H9 (cell line): Measurements from ENCODE around the gene TRIO. TPM values are rescaled to one million over a fixed set of nuclear protein-coding genes. Genes with fewer than 3 reads are reported as not detected.

Experiments
- DNase-seq: peaks from one replicate; pipeline ENCODE4 v3.0.0-alpha.2; 2017
- H2AFZ ChIP-seq: one replicate; pipeline ENCODE4 v1.6.1; 2013; ENCODE audit warnings: mild to moderate bottlenecking, low read length, control low read depth, moderate library complexity
- H2AK5ac ChIP-seq: 2 replicates; pipeline ENCODE4 v1.6.1; 2013; ENCODE audit warnings: low read length, control low read depth, mixed read lengths; ENCODE audit not compliant: insufficient read length
- H2BK120ac ChIP-seq: one replicate; pipeline ENCODE4 v1.6.1; 2013; ENCODE audit warnings: low read depth, mild to moderate bottlenecking, low read length, control low read depth, inconsistent platforms; ENCODE audit not compliant: poor library complexity, severe bottlenecking
- H2BK12ac ChIP-seq: 2 replicates; pipeline ENCODE4 v1.6.1; 2013; ENCODE audit warnings: low read length, control low read depth, mixed read lengths, low read depth; ENCODE audit not compliant: insufficient read length
- H2BK15ac ChIP-seq: 2 replicates; pipeline ENCODE4 v1.6.1; 2013; ENCODE audit warnings: low read depth, low read length, control low read depth
- H2BK20ac ChIP-seq: one replicate; pipeline ENCODE4 v1.6.1; 2013; ENCODE audit warnings: low read depth, mild to moderate bottlenecking, low read length, control low read depth, inconsistent platforms; ENCODE audit not compliant: poor library complexity, severe bottlenecking
- H2BK5ac ChIP-seq: 2 replicates; pipeline ENCODE4 v1.6.1; 2013; ENCODE audit warnings: low read length, control low read depth, mixed read lengths; ENCODE audit not compliant: insufficient read length
- H3K14ac ChIP-seq: 2 replicates; pipeline ENCODE4 v1.6.1; 2013; ENCODE audit warnings: low read length, control low read depth; ENCODE audit not compliant: insufficient read depth
- H3K18ac ChIP-seq: 2 replicates; pipeline ENCODE4 v1.6.1; 2013; ENCODE audit warnings: low read depth, mild to moderate bottlenecking, mixed read lengths, low read length, control low read depth; ENCODE audit not compliant: insufficient read length
- H3K23ac ChIP-seq: 2 replicates; pipeline ENCODE4 v1.6.1; 2013; ENCODE audit warnings: low read length, control low read depth, mixed read lengths, low read depth; ENCODE audit not compliant: insufficient read length
- H3K23me2 ChIP-seq: 2 replicates; pipeline ENCODE4 v1.6.1; 2013; ENCODE audit warnings: low read depth, mild to moderate bottlenecking, mixed read lengths, low read length, control low read depth; ENCODE audit not compliant: insufficient read length, poor library complexity, severe bottlenecking
- H3K27ac ChIP-seq: 2 replicates; pipeline ENCODE4 v1.5.1; 2013; ENCODE audit warnings: low read length, control low read depth, mixed read lengths, low read depth; ENCODE audit not compliant: insufficient read length
- H3K27me3 ChIP-seq: 2 replicates; pipeline ENCODE4 v1.6.1; 2013; ENCODE audit warnings: low read length, control low read depth, inconsistent platforms; ENCODE audit not compliant: insufficient read depth
- H3K4ac ChIP-seq: 2 replicates; pipeline ENCODE4 v1.6.1; 2013; ENCODE audit warnings: low read depth, mild to moderate bottlenecking, control low read depth, inconsistent platforms, low read length, moderate library complexity
- H3K4me1 ChIP-seq: 2 replicates; pipeline ENCODE4 v1.6.1; 2013; ENCODE audit warnings: low read length, control low read depth, inconsistent platforms; ENCODE audit not compliant: insufficient read depth
- H3K4me2 ChIP-seq: 2 replicates; pipeline ENCODE4 v1.6.1; 2013; ENCODE audit warnings: low read length, control low read depth, mixed read lengths; ENCODE audit not compliant: insufficient read length, insufficient read depth
- H3K56ac ChIP-seq: 2 replicates; pipeline ENCODE4 v1.6.1; 2013; ENCODE audit warnings: low read depth, mild to moderate bottlenecking, mixed read lengths, low read length, control low read depth; ENCODE audit not compliant: insufficient read length
- H3K79me1 ChIP-seq: 2 replicates; pipeline ENCODE4 v1.6.1; 2013; ENCODE audit warnings: low read depth, mild to moderate bottlenecking, moderate library complexity, low read length, control low read depth, inconsistent platforms; ENCODE audit not compliant: insufficient read depth, poor library complexity, severe bottlenecking
- H3K79me2 ChIP-seq: 2 replicates; pipeline ENCODE4 v1.6.1; 2013; ENCODE audit warnings: low read length, control low read depth, inconsistent platforms; ENCODE audit not compliant: insufficient read depth
- H3K9ac ChIP-seq: 2 replicates; pipeline ENCODE4 v1.6.1; 2013; ENCODE audit warnings: low read length, control low read depth, mixed read lengths; ENCODE audit not compliant: insufficient read length; ENCODE audit errors: extremely low read depth
- H3K9me3 ChIP-seq: one replicate; pipeline ENCODE4 v1.6.1; 2013; ENCODE audit warnings: low read depth, low read length, inconsistent platforms; ENCODE audit not compliant: control insufficient read depth
- H3T11ph ChIP-seq: one replicate; pipeline ENCODE4 v1.6.1; 2013; ENCODE audit warnings: mild to moderate bottlenecking, low read length, control low read depth, inconsistent platforms
- H4K20me1 ChIP-seq: one replicate; pipeline ENCODE4 v1.6.1; 2013; ENCODE audit not compliant: control insufficient read depth, insufficient read length, insufficient read depth
- H4K5ac ChIP-seq: 2 replicates; pipeline ENCODE4 v1.6.1; 2013; ENCODE audit warnings: low read depth, mild to moderate bottlenecking, mixed read lengths, low read length, control low read depth; ENCODE audit not compliant: insufficient read length
- H4K8ac ChIP-seq: replicated peaks from 2 replicates; pipeline ENCODE4 v1.6.1; 2013; ENCODE audit warnings: low read length, control low read depth, mixed read lengths, low read depth; ENCODE audit not compliant: insufficient read length
- H4K91ac ChIP-seq: 2 replicates; pipeline ENCODE4 v1.6.1; 2013; ENCODE audit warnings: low read depth, mild to moderate bottlenecking, moderate library complexity, mixed read lengths, low read length, control low read depth; ENCODE audit not compliant: insufficient read length
- H3K27ac Mint-ChIP-seq, 3 experiments: 2 replicates in 2 of 3; 3 replicates in 1 of 3; pipeline ENCODE4 v1.8.0; 2020 to 2021; ENCODE audit warnings: mixed read lengths in 3 of 3, mild to moderate bottlenecking in 1 of 3, moderate library complexity in 1 of 3
- H3K27me3 Mint-ChIP-seq: 2 replicates; pipeline ENCODE4 v1.8.0; 2021; ENCODE audit warnings: low read depth, mild to moderate bottlenecking, moderate library complexity, mixed read lengths
- H3K36me3 Mint-ChIP-seq, 3 experiments: 2 replicates in 2 of 3; 3 replicates in 1 of 3; pipeline ENCODE4 v1.8.0; 2020 to 2021; ENCODE audit warnings: low read depth in 3 of 3, mixed read lengths in 3 of 3; ENCODE audit not compliant: insufficient read depth in 1 of 3
- H3K4me1 Mint-ChIP-seq, 2 experiments: 2 replicates each; pipeline ENCODE4 v1.8.0; 2020; ENCODE audit warnings: mixed read lengths in 2 of 2
- H3K4me3 Mint-ChIP-seq, 2 experiments: 2 replicates in 1 of 2; 3 replicates in 1 of 2; pipeline ENCODE4 v1.8.0; 2020 to 2021; ENCODE audit warnings: mild to moderate bottlenecking in 2 of 2, mixed read lengths in 2 of 2, moderate library complexity in 1 of 2
- H3K9me3 Mint-ChIP-seq, 2 experiments: 2 replicates in 1 of 2; 3 replicates in 1 of 2; pipeline ENCODE4 v1.8.0; 2020; ENCODE audit warnings: mild to moderate bottlenecking in 2 of 2, mixed read lengths in 2 of 2, moderate library complexity in 1 of 2
- WGBS: extraction: QIAGEN DNeasy Blood & Tissue Kit; methylation state at CpG from one replicate; pipeline ENCODE4 v1.1.7; 2013; ENCODE audit warnings: missing lambda C conversion rate, low lambda C conversion rate, mixed read lengths; ENCODE audit not compliant: insufficient read length; ENCODE audit errors: extremely low coverage; 5-methylcytosine and 5-hydroxymethylcytosine counted together
- total RNA-seq: library from RNA; stranded (reverse); gene quantifications from 2 replicates; pipeline ENCODE4 v1.2.1, GENCODE V29; 2021
- TF ChIP-seq, protein P1 (sequence below): fragments of 200-600 bp; sonication (generic); conservative IDR thresholded peaks from 3 replicates; pipeline ENCODE4 v1.8.0; 2021; ENCODE audit warnings: antibody characterized with exemption, mild to moderate bottlenecking

Gene TRIO
- total RNA-seq, 1 experiment from 2014 or later, result 87.8 TPM

DNA sequence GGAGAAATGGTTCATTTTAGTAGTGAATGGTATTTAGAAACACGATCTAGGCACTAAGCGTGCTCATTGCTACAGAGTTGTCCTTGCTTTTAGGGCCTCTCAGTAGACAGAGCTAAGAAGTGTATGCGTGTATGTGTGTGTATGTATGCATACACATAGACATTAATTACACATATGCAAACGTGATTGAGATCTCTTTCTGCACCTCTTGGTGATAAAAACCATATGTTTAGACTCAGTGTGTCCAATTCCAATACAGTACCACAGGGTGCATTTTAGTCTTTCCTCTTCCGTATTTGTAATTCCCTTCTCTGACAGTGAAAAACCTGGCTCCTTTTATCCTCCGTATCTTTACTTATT lies 13.1 kb downstream of the TRIO start:
- Histone ChIP-seq H4K20me1 (no peaks in the 10 kb centered on the region), H3K27me3 (no peaks in the 10 kb centered on the region), H3K23me2 (no peaks in the 10 kb centered on the region), H2BK12ac (no peak overlapping the region), H3K79me1 (peaks cover 14% of the 10 kb centered on the region), H3K9me3 (no peaks in the 10 kb centered on the region), H3K56ac (no peak overlapping the region), H2BK15ac (no peak overlapping the region), H2AK5ac (no peak overlapping the region), H3K79me2 (peaks cover 44% of the 10 kb centered on the region; the same call in 1 of the 2 replicates), H3K18ac (peak overlapping the region; percentile 48), H3K14ac (no peak overlapping the region), H2BK20ac (no peak overlapping the region), H3K9ac (no peak overlapping the region), H3K4me2 (no peak overlapping the region), H4K91ac (no peak overlapping the region), H3K4ac (no peak overlapping the region), H3K27ac (no peak overlapping the region), H2BK5ac (no peak overlapping the region), H4K8ac (no peak overlapping the region), H3K4me1 (peaks cover 25% of the 10 kb centered on the region; the same call in 1 of the 2 replicates), H3T11ph (no peak overlapping the region), H4K5ac (no peak overlapping the region), H3K23ac (no peak overlapping the region), H2BK120ac (no peak overlapping the region), H2AFZ (no peak overlapping the region)
- no peak overlapping the region for H3K4me3 Mint-ChIP-seq
- no peak overlapping the region for H3K27ac Mint-ChIP-seq
- WGBS, result no CpG with 5 or more reads among the region's 6 CpGs
- H3K36me3 Mint-ChIP-seq, result no peaks in the 10 kb centered on the region; a peak in 2 of 7 replicates
- DNase-seq, result no peak
- H3K9me3 Mint-ChIP-seq, result no peaks in the 10 kb centered on the region
- TF ChIP-seq, protein P1, sequence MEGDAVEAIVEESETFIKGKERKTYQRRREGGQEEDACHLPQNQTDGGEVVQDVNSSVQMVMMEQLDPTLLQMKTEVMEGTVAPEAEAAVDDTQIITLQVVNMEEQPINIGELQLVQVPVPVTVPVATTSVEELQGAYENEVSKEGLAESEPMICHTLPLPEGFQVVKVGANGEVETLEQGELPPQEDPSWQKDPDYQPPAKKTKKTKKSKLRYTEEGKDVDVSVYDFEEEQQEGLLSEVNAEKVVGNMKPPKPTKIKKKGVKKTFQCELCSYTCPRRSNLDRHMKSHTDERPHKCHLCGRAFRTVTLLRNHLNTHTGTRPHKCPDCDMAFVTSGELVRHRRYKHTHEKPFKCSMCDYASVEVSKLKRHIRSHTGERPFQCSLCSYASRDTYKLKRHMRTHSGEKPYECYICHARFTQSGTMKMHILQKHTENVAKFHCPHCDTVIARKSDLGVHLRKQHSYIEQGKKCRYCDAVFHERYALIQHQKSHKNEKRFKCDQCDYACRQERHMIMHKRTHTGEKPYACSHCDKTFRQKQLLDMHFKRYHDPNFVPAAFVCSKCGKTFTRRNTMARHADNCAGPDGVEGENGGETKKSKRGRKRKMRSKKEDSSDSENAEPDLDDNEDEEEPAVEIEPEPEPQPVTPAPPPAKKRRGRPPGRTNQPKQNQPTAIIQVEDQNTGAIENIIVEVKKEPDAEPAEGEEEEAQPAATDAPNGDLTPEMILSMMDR, result no peak
- peaks cover 39 to 44% of the 10 kb centered on the region in 2 experiments for H3K4me1 Mint-ChIP-seq
- no peaks in the 10 kb centered on the region for H3K27me3 Mint-ChIP-seq
